ENCODE results near the gene ACSF3. TPM values are rescaled to one million over a fixed set of nuclear protein-coding genes. Genes with fewer than 3 reads are reported as not detected.

ACSF3 gene
- total RNA-seq, 1 donor from 2014 or later, result 14.5 TPM

- H3K9ac ChIP-seq, result no peak overlapping the region
- Mint-ChIP-seq H3K27me3 (ENCODE audit: insufficient read depth, low read depth) (peaks cover 15% of the 10 kb centered on the region), H3K4me3 (peak overlapping the region; percentile 73), H3K9me3 (no peaks in the 10 kb centered on the region), H3K4me1 (peaks cover 39% of the 10 kb centered on the region), H3K27ac (no peak overlapping the region), H3K36me3 (no peaks in the 10 kb centered on the region)
- H3K4me3 ChIP-seq, result no peak overlapping the region
- peaks cover 8% of the 10 kb centered on the region for H3F3A ChIP-seq (ENCODE audit: low read depth)
- no peak overlapping the region for H2AFZ ChIP-seq (replicated peaks)
- no peak overlapping the region for H3K4me2 ChIP-seq
- peaks cover 19% of the 10 kb centered on the region for H3K4me1 ChIP-seq
- H3K27me3 ChIP-seq, result peaks cover 35% of the 10 kb centered on the region
- H3K9me3 ChIP-seq (ENCODE audit: low read depth), result no peaks in the 10 kb centered on the region
- TF ChIP-seq CTCF (IDR thresholded peaks at IDR 0.05) (no peak), EZH2 (IDR thresholded peaks at IDR 0.05) (no peak), EZH2phosphoT487 (IDR thresholded peaks at IDR 0.05) (no peak)
- H3K36me3 ChIP-seq, result no peaks in the 10 kb centered on the region
- H3K79me2 ChIP-seq (ENCODE audit: low read depth), result peaks cover 61% of the 10 kb centered on the region
- H4K20me1 ChIP-seq (ENCODE audit: low read depth), result peaks cover 46% of the 10 kb centered on the region
- DNase-seq (ENCODE audit: low spot score), result no peak
- H3K27ac ChIP-seq, result no peak overlapping the region
Measured at GRCh38 chr16:89096042-89096717, 2.5 kb downstream of the ACSF3 start.

- Mint-ChIP-seq H3K36me3 (no peaks in the 10 kb centered on the region), H3K27ac (no peak overlapping the region), H3K4me1 (peaks cover 39% of the 10 kb centered on the region), H3K27me3 (ENCODE audit: insufficient read depth, low read depth) (peaks cover 15% of the 10 kb centered on the region), H3K9me3 (no peaks in the 10 kb centered on the region), H3K4me3 (no peak overlapping the region)
- Histone ChIP-seq H3F3A (ENCODE audit: low read depth) (peaks cover 8% of the 10 kb centered on the region), H3K4me3 (no peak overlapping the region), H3K79me2 (ENCODE audit: low read depth) (peaks cover 61% of the 10 kb centered on the region), H3K4me2 (no peak overlapping the region), H3K36me3 (no peaks in the 10 kb centered on the region), H3K9me3 (ENCODE audit: low read depth) (no peaks in the 10 kb centered on the region), H3K27me3 (peaks cover 28% of the 10 kb centered on the region), H4K20me1 (ENCODE audit: low read depth) (peaks cover 46% of the 10 kb centered on the region), H3K27ac (no peak overlapping the region), H3K9ac (no peak overlapping the region), H2AFZ (replicated peaks) (no peak overlapping the region), H3K4me1 (peaks cover 19% of the 10 kb centered on the region)
- TF ChIP-seq CTCF (IDR thresholded peaks at IDR 0.05), result no peak
- TF ChIP-seq EZH2phosphoT487 (IDR thresholded peaks at IDR 0.05), result no peak
- TF ChIP-seq EZH2 (IDR thresholded peaks at IDR 0.05), result no peak
- DNase-seq (ENCODE audit: low spot score), result no peak
Measured at GRCh38 chr16:89096768-89097391, 3.2 kb downstream of the ACSF3 start.

GRCh38 chr16:89097392-89097772, 3.7 kb downstream of the ACSF3 start:
- H3K4me3 ChIP-seq, result no peak overlapping the region
- H3K4me1 ChIP-seq, result peaks cover 19% of the 10 kb centered on the region
- no peaks in the 10 kb centered on the region for H3K9me3 Mint-ChIP-seq
- peaks cover 61% of the 10 kb centered on the region for H3K79me2 ChIP-seq (ENCODE audit: low read depth)
- no peak overlapping the region for H3K27ac ChIP-seq
- peaks cover 39% of the 10 kb centered on the region for H3K4me1 Mint-ChIP-seq
- no peak overlapping the region for H2AFZ ChIP-seq (replicated peaks)
- no peaks in the 10 kb centered on the region for H3K9me3 ChIP-seq (ENCODE audit: low read depth)
- peaks cover 46% of the 10 kb centered on the region for H4K20me1 ChIP-seq (ENCODE audit: low read depth)
- TF ChIP-seq EZH2 (IDR thresholded peaks at IDR 0.05) (no peak), CTCF (IDR thresholded peaks at IDR 0.05) (no peak), EZH2phosphoT487 (IDR thresholded peaks at IDR 0.05) (no peak)
- H3F3A ChIP-seq (ENCODE audit: low read depth), result peaks cover 8% of the 10 kb centered on the region
- peaks cover 23% of the 10 kb centered on the region for H3K27me3 ChIP-seq
- no peak for DNase-seq (ENCODE audit: low spot score)
- H3K36me3 ChIP-seq, result no peaks in the 10 kb centered on the region
- H3K4me3 Mint-ChIP-seq, result no peak overlapping the region
- H3K27ac Mint-ChIP-seq, result no peak overlapping the region
- no peak overlapping the region for H3K9ac ChIP-seq
- peak overlapping the region; percentile 49 for H3K4me2 ChIP-seq
- H3K36me3 Mint-ChIP-seq, result no peaks in the 10 kb centered on the region
- peaks cover 10% of the 10 kb centered on the region for H3K27me3 Mint-ChIP-seq (ENCODE audit: insufficient read depth, low read depth)

Data from neural progenitor cell (in vitro differentiated cells).